ENCODE measurements around the gene HOXD4.
A peak's percentile ranks its signal among the peaks of the same experiment; 100 is the strongest.

Gene HOXD4

DNA sequence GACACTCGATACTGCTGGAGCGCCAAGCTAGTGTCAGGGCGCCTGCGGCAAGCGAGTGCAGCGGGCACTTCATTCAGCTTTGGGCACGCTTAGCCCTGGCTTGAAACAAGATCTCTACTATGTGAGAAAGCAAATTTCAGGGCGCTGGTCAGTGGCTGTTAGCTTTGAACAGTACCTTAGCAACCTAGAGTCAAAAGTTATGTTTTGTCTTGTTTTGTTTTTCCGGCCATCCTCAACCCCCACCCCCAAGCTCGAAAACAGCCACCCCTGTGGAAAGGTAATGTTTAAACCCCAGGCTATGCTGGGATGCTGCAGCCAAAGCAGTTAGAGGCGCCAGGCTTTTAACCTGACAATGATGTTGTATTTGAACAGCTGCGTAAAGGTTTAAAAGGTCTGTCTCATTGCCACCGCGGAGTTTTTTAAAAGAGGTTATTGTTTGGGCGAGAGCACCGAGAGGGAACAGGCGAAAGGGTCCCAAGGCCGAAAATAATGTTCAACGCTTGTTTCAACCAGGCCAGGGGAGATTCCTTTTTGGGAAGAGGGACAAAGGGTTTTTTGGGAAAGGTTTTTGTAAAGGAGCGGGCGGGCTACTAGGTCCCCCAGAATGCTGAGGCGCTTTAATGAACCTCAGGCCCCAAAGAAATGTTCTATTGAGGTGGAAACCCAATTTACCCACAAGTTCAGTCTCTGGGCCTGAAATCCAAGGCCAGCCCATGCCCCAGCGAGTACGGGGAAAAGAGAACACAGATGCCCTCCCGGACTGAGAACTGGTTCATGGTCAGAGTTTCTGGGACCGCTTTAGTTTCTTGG, 37.0 kb upstream of the HOXD4 start:
- DNase-seq (ENCODE audit: low spot score), result no peak

GRCh38 chr2:176114930-176115625, 36.3 kb upstream of the HOXD4 start:
- no peak for DNase-seq (ENCODE audit: low spot score)

- no peak for DNase-seq (ENCODE audit: low spot score)
Measured at GRCh38 chr2:176115883-176116813, 35.2 kb upstream of the HOXD4 start, which contains the start of gene HOXD10. Gene HOXD10 (plus strand): TSS chr2:176116778. CDS start chr2:176116834, 56 bp downstream.

GRCh38 chr2:176117162-176117822, 34.1 kb upstream of the HOXD4 start:
- DNase-seq (ENCODE audit: low spot score), result no peak

GRCh38 chr2:176117823-176118371, 33.5 kb upstream of the HOXD4 start:
- no peak for DNase-seq (ENCODE audit: low spot score)

GRCh38 chr2:176118601-176119339, 32.6 kb upstream of the HOXD4 start:
- DNase-seq (ENCODE audit: low spot score), result peak; percentile 80

DNA sequence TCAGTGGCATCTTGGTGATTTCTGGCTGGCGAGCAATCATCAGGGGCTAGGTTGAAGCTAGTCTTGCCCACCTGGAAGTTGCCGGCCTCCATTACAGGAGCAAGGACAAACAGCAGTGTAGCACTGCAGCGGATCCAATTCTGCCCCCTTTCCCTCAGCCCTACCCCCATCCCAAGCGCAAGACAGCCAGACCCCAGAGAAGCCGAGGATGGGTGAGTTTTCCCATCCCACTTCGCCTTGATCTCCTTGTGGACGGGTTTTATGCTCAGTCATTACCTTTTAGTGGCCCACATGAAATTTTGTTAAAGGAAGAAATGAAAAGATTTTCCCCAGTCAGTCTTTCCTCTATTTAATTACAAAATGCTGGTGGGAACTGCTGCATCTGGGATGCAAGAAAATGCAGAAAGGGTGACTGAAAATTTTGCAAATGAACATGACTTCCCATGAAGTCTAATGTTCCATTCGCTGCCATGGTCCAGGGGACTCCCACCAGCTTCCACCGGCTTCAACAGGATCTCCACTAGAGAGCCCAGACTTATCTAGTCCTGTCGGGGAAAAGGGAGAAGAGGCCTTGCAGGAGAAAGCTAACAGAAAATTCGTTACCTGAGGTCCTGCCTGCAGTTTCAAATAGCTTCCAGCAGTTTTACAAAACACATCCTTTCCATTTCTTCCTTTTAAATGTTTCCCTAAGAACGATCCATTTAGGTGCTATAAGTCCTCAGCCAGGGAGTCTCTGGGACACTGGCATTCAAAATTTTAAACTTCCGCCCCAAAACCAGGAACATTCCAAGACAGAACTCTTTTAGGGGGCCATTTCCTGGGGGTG, 30.8 kb upstream of the HOXD4 start:
- DNase-seq (ENCODE audit: low spot score), result no peak

- DNase-seq (ENCODE audit: low spot score), result no peak
Measured at GRCh38 chr2:176121190-176122051, 29.9 kb upstream of the HOXD4 start.

DNA sequence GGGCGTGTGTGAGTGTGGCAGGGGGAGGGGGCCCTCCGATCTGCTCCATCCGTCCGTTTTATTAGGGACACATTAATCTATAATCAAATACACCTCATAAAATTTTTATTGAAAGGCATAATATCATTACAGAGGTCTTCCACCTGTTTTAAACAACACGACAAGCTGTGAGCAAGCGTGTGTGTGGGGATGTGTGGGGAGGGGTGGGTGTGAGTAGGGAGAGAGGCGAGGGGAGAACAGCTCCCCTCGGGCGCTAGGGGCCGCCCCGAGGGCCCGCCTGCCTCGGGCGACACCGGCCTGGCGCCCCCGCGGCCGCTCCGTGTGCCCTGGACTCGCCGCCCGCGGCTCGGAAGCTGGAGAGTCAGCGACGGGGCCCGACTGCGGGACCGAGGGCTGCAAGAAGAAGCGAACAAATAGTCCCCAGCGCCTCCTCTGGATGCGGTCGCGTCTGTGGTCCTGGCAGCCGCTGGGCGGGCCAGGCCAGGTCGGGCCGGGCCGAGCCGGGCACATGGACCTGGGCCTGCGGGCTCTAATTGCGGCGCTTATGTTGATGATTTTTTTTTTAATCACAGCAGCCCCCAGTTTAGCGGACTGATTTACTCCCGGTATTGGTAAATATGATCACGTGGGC, 29.2 kb upstream of the HOXD4 start:
- no peak for DNase-seq (ENCODE audit: low spot score)

DNA sequence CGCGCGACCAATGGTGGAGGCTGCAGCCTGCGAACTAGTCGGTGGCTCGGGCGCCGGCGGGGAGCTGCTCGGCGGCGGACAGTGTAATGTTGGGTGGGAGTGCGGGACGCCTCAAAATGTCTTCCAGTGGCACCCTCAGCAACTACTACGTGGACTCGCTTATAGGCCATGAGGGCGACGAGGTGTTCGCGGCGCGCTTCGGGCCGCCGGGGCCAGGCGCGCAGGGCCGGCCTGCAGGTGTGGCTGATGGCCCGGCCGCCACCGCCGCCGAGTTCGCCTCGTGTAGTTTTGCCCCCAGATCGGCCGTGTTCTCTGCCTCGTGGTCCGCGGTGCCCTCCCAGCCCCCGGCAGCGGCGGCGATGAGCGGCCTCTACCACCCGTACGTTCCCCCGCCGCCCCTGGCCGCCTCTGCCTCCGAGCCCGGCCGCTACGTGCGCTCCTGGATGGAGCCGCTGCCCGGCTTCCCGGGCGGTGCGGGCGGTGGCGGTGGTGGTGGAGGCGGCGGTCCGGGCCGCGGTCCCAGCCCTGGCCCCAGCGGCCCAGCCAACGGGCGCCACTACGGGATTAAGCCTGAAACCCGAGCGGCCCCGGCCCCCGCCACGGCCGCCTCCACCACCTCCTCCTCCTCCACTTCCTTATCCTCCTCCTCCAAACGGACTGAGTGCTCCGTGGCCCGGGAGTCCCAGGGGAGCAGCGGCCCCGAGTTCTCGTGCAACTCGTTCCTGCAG, 28.5 kb upstream of the HOXD4 start, which contains the start of gene HOXD9:
Gene HOXD9, plus strand, starts transcription at position 37 of the 728 bp plus-strand sequence. Its CDS starts 50 bp downstream, at position 87.
- no peak for DNase-seq (ENCODE audit: low spot score)

DNA sequence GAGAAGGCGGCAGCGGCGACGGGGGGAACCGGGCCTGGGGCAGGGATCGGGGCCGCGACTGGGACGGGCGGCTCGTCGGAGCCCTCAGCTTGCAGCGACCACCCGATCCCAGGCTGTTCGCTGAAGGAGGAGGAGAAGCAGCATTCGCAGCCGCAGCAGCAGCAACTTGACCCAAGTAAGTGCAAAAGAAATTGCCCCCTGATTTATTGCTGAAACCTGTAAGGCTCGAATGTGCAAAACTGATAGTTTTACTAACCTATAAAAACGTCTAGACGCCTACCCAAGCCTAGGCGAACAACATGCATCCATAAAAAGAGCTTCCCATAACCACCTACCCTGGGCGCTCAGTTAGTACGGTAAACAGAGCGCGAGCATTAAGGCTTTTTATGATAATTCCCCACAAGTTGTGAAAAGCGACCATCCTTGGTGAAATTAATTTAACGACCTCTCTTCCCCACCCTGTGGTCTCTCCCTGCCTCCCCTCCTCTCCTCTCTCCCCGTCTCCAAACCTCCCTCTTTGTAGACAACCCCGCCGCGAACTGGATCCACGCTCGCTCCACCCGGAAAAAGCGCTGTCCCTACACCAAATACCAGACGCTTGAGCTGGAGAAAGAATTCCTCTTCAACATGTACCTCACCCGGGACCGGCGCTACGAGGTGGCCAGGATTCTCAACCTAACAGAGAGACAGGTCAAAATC, 27.8 kb upstream of the HOXD4 start:
- DNase-seq (ENCODE audit: low spot score), result no peak

DNA sequence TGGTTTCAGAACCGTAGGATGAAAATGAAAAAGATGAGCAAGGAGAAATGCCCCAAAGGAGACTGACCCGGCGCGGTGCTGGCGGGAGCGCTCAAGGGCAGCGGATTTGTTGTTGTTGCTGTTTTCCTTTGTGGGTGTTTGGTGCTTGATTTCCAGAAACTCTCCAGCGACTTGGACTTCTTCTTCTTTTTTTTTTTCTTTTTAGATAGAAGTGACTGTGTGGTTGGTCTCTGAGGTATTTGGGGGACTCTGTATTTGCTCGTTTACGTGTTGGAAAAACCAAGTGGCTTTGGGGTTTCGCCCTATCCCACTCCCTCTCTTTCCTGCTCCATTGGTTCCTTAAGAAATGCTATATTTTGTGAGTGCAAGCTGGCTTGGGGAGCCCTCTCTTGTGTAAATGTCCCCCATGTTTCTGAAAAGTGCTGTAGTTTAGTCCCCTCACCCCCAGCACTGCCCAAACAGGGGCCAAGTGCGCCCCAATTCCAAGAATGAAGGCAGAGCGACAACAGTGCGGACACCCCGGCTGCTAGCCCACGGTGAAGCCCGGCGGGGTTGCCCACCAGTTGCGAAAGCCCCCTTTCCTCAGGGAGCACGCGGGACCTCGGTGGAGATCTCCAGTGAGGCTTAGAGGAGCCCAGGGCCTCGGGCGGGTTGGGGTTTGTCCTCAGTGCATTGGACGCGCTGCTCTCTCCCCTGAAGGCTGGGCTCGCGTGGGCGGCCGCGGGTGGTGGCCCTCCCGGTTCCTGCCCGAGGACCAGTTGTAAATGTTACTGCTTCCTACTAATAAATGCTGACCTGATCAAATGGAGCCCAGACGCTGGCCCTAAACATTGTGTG, 27.0 kb upstream of the HOXD4 start:
- no peak for DNase-seq (ENCODE audit: low spot score)

DNA sequence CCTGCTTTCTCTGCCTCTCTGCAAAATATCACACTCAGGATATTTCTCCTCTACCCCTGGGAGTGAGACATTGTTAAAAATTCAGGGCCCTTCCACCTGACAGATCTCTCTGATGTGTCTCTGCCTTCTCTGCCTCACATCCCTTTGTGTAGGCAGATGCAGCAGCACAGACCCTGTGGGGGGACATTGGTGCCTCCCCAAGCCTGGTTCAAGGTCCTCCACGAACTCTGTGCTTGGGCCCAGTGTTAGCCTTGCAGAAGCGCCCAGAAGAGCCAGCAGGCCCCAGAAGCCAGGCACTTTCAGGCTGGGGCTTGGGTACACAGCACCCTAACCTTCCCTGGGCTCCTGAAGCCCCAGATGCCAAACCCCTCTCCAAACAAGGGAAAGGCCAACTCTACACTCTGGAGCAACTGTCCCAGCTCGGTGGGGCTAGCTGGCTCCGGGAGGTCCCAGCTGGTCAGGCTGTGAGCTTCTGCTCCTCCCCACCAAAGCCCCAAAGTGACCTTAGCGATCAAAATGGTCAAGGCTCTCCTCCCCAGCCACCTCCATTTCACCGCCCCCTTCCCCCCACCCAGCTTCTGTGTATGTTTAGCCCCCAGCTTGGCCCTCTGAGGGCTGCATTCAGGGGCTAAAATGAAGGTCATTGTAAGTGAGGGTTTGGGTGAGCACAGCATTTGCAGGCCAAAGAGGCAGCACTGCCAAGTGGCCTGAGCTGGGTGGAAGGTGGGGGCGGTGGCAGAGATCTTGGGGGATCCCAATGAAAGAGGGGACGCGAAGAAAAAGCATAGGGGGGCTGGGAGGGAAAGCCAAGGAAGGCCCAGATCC, 26.2 kb upstream of the HOXD4 start:
- no peak for DNase-seq (ENCODE audit: low spot score)

DNA sequence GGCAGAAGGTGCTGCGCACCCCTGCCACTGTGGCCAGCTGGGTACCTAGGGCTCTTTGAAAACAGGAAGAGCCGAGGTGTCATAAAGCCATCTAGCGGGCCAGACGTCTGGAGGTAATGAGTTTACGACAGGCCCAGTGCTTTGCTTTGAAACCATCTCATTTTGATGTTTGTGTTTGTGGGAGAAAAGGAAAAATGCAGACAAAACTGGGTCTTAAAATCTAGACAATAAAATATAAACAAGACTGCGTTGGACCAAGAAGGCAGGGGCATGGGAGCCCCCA, 25.6 kb upstream of the HOXD4 start:
- no peak for DNase-seq (ENCODE audit: low spot score)
